Testis (tissue), 3 donors: ENCODE measurements around the gene BICD2. TPM values are rescaled to one million over a fixed set of nuclear protein-coding genes. Genes with fewer than 3 reads are reported as not detected.

Source experiments
- DNase-seq: peaks from one replicate; pipeline ENCODE4 v3.0.0-alpha.2; 2019
- H3K27ac ChIP-seq, 2 donors: fragments of 200-600 bp; sonication (generic); one replicate each; pipeline ENCODE4 v1.5.1; 2019
- H3K27me3 ChIP-seq: fragments of 200-600 bp; sonication (generic); one replicate; pipeline ENCODE4 v1.5.1; 2019
- H3K36me3 ChIP-seq: fragments of 200-600 bp; sonication (generic); one replicate; pipeline ENCODE4 v1.5.1; 2017; ENCODE audit warnings: low read depth; ENCODE audit errors: missing control alignments
- H3K4me1 ChIP-seq: fragments of 200-600 bp; sonication (generic); one replicate; pipeline ENCODE4 v1.5.1; 2019
- H3K4me3 ChIP-seq, 2 donors: fragments of 200-600 bp; sonication (generic); one replicate each; pipeline ENCODE4 v1.5.1; 2017 to 2019
- H3K9me3 ChIP-seq: fragments of 200-600 bp; sonication (generic); one replicate; pipeline ENCODE4 v1.5.1; 2017
- POLR2A ChIP-seq: fragments of 450-650 bp; IDR thresholded peaks from one replicate; pipeline ENCODE4 v1.6.1; 2017; ENCODE audit warnings: antibody characterized with exemption, mild to moderate bottlenecking, moderate library complexity
- WGBS, 2 donors: methylation state at CpG; one replicate each; pipeline ENCODE4 v1.1.5; 2018; 5-methylcytosine and 5-hydroxymethylcytosine counted together
- intact Hi-C: fragments of 100-400 bp; cut with DNase I; formaldehyde crosslinking; loops from one replicate; pipeline ENCODE4 v1.15.1; 2023; ENCODE audit warnings: low total_unique reads
- polyA plus RNA-seq: library from polyadenylated mRNA; stranded (reverse); fragments of 350-450 nt; fragmentation: Illumina TruSeq; extraction: RNeasy Lipid Tissue Mini Kit (QIAGEN cat#74804); gene quantifications from one replicate; pipeline ENCODE4 v1.2.3, GENCODE V29; 2014; ENCODE audit warnings: low read depth, low replicate concordance; ENCODE audit not compliant: insufficient read depth
- total RNA-seq, 2 donors: library from RNA; depleted of rRNA; stranded (reverse); fragments of >200 nt; gene quantifications; one replicate each; pipeline ENCODE4 v1.2.3, GENCODE V29; 2016
- TF ChIP-seq, protein P1 (sequence below), 3 experiments: fragments of 450-650 bp in 2 of 3; fragments of 200-600 bp in 1 of 3; sonication (generic) in 1 of 3; IDR thresholded peaks; one replicate each; pipeline ENCODE4 v1.5.1; 2016 to 2019; ENCODE audit warnings: antibody characterized with exemption in 3 of 3, mild to moderate bottlenecking in 2 of 3, moderate library complexity in 1 of 3

The BICD2 gene
- total and polyA plus RNA-seq, 3 donors from 2014 or later, result 24.0 to 55.7 (median 48.0) TPM

DNA sequence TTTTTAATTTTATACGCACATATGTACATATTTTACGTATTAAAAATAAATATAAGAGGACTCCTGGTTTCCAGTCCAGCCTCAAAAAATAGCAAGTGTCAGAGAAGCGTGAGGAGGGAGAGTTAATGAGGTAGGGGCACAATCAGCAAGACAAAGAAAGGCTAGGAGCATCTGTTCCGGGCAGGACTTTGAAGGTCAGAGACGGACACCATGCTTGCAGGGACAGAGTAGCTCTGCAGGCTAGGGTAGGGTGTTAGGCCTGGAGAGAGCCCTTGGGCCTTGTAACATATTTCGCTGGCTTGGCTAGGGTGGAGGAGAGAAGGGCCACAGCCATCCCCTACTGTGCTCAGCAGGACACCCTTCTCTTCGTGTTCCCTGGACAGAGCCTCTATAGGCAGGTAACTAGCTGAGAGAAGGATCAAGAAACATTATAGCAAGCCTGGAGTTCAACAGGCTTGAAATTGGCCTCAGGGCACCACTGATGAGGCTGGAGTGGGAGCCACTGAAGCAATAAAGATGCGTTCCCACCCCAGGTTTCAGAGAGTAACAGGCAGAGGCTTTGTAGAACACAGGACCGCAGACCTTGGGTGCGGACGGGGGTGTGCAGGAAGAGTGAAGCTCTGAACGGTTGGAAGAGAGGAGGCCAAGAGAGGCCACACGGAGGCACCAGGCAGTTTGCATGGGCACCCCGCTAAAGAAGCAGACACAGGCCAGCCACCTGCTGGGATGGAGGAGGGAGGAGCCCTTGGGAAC lies 85.0 kb downstream of the BICD2 start:
- TF ChIP-seq POLR2A, result no peak
- TF ChIP-seq, protein P1, sequence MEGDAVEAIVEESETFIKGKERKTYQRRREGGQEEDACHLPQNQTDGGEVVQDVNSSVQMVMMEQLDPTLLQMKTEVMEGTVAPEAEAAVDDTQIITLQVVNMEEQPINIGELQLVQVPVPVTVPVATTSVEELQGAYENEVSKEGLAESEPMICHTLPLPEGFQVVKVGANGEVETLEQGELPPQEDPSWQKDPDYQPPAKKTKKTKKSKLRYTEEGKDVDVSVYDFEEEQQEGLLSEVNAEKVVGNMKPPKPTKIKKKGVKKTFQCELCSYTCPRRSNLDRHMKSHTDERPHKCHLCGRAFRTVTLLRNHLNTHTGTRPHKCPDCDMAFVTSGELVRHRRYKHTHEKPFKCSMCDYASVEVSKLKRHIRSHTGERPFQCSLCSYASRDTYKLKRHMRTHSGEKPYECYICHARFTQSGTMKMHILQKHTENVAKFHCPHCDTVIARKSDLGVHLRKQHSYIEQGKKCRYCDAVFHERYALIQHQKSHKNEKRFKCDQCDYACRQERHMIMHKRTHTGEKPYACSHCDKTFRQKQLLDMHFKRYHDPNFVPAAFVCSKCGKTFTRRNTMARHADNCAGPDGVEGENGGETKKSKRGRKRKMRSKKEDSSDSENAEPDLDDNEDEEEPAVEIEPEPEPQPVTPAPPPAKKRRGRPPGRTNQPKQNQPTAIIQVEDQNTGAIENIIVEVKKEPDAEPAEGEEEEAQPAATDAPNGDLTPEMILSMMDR (IDR thresholded peaks at IDR 0.05), result no peak
- Histone ChIP-seq H3K36me3 (no peaks in the 10 kb centered on the region), H3K27me3 (no peaks in the 10 kb centered on the region), H3K27ac (no peak overlapping the region), H3K9me3 (no peaks in the 10 kb centered on the region), H3K4me1 (no peaks in the 10 kb centered on the region), H3K4me3 (no peak overlapping the region)
- 76 to 82% methylated on average over 14 of the region's 14 CpGs for WGBS, 2 donors
- DNase-seq, result no peak
- intact Hi-C loops, result no loop called here

DNA sequence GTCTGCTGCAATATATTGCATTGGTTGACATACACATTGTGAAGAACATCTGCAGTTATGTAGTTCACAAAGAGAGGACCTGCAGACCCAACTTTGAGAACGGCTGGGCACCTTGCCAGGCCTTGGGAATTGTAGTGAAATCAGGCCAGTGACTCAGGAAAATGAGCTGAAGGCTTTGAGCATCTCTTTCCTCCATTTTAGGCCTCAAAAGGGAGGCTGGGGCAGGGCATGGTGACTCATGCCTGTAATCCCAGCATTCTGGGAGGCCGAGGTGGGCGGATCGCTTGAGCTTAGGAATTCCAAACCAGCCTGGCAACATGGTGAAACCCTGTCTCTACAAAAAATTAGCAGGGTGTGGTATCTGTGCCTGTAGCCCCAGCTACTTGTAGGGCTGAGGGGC lies 93.3 kb downstream of the BICD2 start:
- intact Hi-C loops, result no loop called here
- no peaks in the 10 kb centered on the region for H3K9me3 ChIP-seq
- H3K36me3 ChIP-seq, result no peaks in the 10 kb centered on the region
- 62 to 84% methylated on average over 4 of the region's 4 CpGs for WGBS, 2 donors
- H3K27me3 ChIP-seq, result no peaks in the 10 kb centered on the region
- no peak overlapping the region for H3K27ac ChIP-seq
- DNase-seq, result peak; percentile 47
- H3K4me1 ChIP-seq, result peaks cover 12% of the 10 kb centered on the region
- H3K4me3 ChIP-seq, result peak overlapping the region in 1 of 2 donors; percentile 93
- TF ChIP-seq, protein P1 (IDR thresholded peaks at IDR 0.05), result no peak
- TF ChIP-seq POLR2A, result no peak

DNA sequence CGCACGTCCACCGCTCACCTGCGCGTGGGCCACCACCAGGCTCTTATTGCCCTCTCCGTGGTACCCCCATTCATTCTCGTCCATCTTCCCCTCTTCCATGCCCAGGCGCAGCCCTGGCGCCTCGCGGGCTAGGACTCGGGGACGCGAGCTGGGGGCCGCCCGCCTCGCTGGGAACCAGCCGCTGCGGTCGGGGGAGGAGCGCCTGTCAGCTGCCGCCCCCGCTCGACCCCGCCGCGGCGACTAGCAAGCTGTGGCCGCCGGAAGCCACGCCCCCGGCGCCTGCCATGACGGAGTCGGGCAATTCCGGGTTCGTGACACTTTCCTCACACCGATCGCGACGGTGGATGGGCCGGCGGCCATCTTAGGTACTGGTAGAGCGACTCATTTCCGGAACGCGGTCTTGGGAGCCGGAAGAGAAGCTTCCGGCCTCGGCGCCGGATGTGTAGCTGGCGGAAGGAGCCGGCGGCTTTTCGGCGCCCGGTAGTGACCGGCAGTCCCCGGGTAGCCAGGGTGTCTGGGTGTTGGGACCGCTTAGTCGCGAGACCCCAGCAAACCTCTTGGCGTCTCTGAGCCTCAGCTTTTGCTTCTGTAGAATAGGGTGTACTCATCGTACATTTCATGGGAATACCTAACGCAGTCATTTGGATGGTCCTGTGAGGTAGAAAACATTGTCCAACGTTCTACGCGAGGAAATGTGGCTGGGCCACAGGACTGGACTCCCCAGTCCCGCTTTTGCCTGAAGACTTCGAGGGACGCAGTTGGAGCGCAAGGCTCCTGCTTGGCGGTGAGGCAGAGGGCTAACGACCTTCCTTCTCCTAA lies 94.5 kb downstream of the BICD2 start, which contains the start of gene IPPK:
TSS of gene IPPK (minus strand) at position 242 of the 819 bp plus-strand sequence. CDS start at position 99, 143 bp downstream.
- Histone ChIP-seq H3K27ac (peak within 1 kb of the TSS; percentile 52 to 83), H3K36me3 (no peaks in the 10 kb centered on the region), H3K4me1 (peaks cover 12% of the 10 kb centered on the region), H3K4me3 (peak within 1 kb of the TSS; percentile 82 to 93), H3K27me3 (no peaks in the 10 kb centered on the region), H3K9me3 (no peaks in the 10 kb centered on the region)
- peak; percentile 99 for DNase-seq
- TF ChIP-seq, protein P1 (IDR thresholded peaks at IDR 0.05), result peak in 1 of 3 experiments; percentile 17
- TF ChIP-seq POLR2A, result no peak
- intact Hi-C loops, result no loop called here
- 0% methylated on average over 5 to 63 of the region's 75 CpGs for WGBS, 2 donors

DNA sequence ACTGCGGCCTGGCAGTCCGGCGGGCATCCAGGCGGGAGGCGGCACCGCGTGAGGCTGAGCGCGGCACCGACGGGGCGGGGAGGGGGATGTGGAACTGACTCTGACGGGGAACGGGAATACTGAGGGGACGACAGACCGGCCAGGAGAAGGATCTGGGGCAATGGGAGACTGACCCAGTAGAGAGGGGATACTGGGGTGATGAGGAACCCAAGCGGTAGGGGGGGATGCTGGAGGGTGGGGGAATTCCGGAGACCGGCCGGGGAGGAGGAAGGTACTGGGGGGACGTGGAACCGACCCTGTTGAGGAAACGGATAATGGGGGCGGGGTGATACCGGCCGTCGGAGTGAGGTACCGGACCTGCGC lies 95.1 kb downstream of the BICD2 start:
- no peaks in the 10 kb centered on the region for H3K27me3 ChIP-seq
- TF ChIP-seq, protein P1 (IDR thresholded peaks at IDR 0.05), result no peak
- intact Hi-C loops, result no loop called here
- 0 to 1% methylated on average over 16 to 29 of the region's 29 CpGs for WGBS, 2 donors
- H3K27ac ChIP-seq, result peak overlapping the region; percentile 52 to 83
- peak overlapping the region; percentile 82 to 93 for H3K4me3 ChIP-seq
- DNase-seq, result no peak
- no peaks in the 10 kb centered on the region for H3K36me3 ChIP-seq
- peaks cover 12% of the 10 kb centered on the region for H3K4me1 ChIP-seq
- H3K9me3 ChIP-seq, result no peaks in the 10 kb centered on the region
